HG02938 (cell line): ENCODE data around the gene RABEPK.
"Not testable (repeated sequence)": the region's sequence is repeated elsewhere in the genome, so short reads cannot be mapped to it uniquely, and the experiment has no call there.

ENCODE experiments used
- ATAC-seq: cut with Tn5 transposase; IDR thresholded peaks from one replicate; pipeline ENCODE4 v1.9.1; 2021; ENCODE audit warnings: mild to moderate bottlenecking, moderate library complexity; ENCODE audit not compliant: unreplicated experiment

The RABEPK gene

GRCh38 chr9:125241863-125242739 lies 41.8 kb downstream of the RABEPK start:
- ATAC-seq: peak; percentile 16

GRCh38 chr9:125243792-125244260 lies 43.5 kb downstream of the RABEPK start:
- ATAC-seq: no peak

- no peak for ATAC-seq
Measured at GRCh38 chr9:125246261-125246667, 45.9 kb downstream of the RABEPK start.

- ATAC-seq: no peak
Measured at GRCh38 chr9:125254231-125254630, 53.9 kb downstream of the RABEPK start.

GRCh38 chr9:125255781-125256391 lies 55.5 kb downstream of the RABEPK start:
- no peak for ATAC-seq

GRCh38 chr9:125258160-125258785 lies 57.9 kb downstream of the RABEPK start:
- no peak for ATAC-seq

GRCh38 chr9:125258832-125259534 lies 58.6 kb downstream of the RABEPK start:
- no peak for ATAC-seq

GRCh38 chr9:125260561-125260960 lies 60.2 kb downstream of the RABEPK start:
- ATAC-seq: no peak

- peak; percentile 85 for ATAC-seq
Measured at GRCh38 chr9:125261501-125262293, 61.4 kb downstream of the RABEPK start, which contains the start of gene GAPVD1. Gene GAPVD1, plus strand, starts transcription at chr9:125261826. Its CDS starts 37,096 bp downstream, at chr9:125298922.

GRCh38 chr9:125262294-125262991 lies 62.1 kb downstream of the RABEPK start:
- peak; percentile 4 for ATAC-seq

GRCh38 chr9:125264068-125264467 lies 63.7 kb downstream of the RABEPK start:
- not testable (repeated sequence) for ATAC-seq

- ATAC-seq: no peak
Measured at GRCh38 chr9:125268394-125269013, 68.2 kb downstream of the RABEPK start.

GRCh38 chr9:125269014-125269397 lies 68.7 kb downstream of the RABEPK start:
- ATAC-seq: no peak

- no peak for ATAC-seq
Measured at GRCh38 chr9:125271081-125271480, 70.7 kb downstream of the RABEPK start.

GRCh38 chr9:125272697-125273096 lies 72.4 kb downstream of the RABEPK start:
- ATAC-seq: no peak

- no peak for ATAC-seq
Measured at GRCh38 chr9:125276771-125277170, 76.4 kb downstream of the RABEPK start.

GRCh38 chr9:125277411-125277810 lies 77.1 kb downstream of the RABEPK start:
- no peak for ATAC-seq

GRCh38 chr9:125280945-125281344 lies 80.6 kb downstream of the RABEPK start:
- ATAC-seq: no peak
